ENCODE measurements around the gene HOXD8.
A peak's percentile ranks its signal among the peaks of the same experiment; 100 is the strongest.

- TF ChIP-seq CTCF (IDR thresholded peaks at IDR 0.05; ENCODE audit: insufficient read depth, low read depth, low read length) (no peak), EZH2 (IDR thresholded peaks at IDR 0.05; ENCODE audit: insufficient read depth, low read length) (peak; percentile 85)
These were observed 15.2 kb upstream of the HOXD8 start for GRCh38 chr2:176114120-176114929.
